Loucy (cell line): ENCODE data around the gene SULT2B1.
A peak's percentile ranks its signal among the peaks of the same experiment; 100 is the strongest.

Experiments used
- H2AFZ ChIP-seq: fragments of 200-600 bp; sonication (generic); 2 replicates; pipeline ENCODE4 v1.6.0; 2016; ENCODE audit warnings: antibody characterized with exemption, mild to moderate bottlenecking, low read length, moderate library complexity
- H3F3A ChIP-seq: fragments of 200-600 bp; 2 replicates; pipeline ENCODE4 v1.6.0; 2016; ENCODE audit warnings: antibody characterized with exemption, low read depth, mild to moderate bottlenecking
- H3K27me3 ChIP-seq: fragments of 200-600 bp; sonication (generic); 2 replicates; pipeline ENCODE4 v1.6.1; 2014; ENCODE audit warnings: low read length, mild to moderate bottlenecking; ENCODE audit not compliant: insufficient read depth, poor library complexity, severe bottlenecking
- H3K36me3 ChIP-seq: fragments of 200-600 bp; sonication (generic); 2 replicates; pipeline ENCODE4 v1.6.1; 2016; ENCODE audit warnings: low read length; ENCODE audit not compliant: insufficient read depth
- H3K4me1 ChIP-seq: fragments of 200-600 bp; sonication (generic); 2 replicates; pipeline ENCODE4 v1.5.1; 2014; ENCODE audit warnings: low read length, mild to moderate bottlenecking; ENCODE audit not compliant: insufficient read depth, poor library complexity, severe bottlenecking
- H3K4me2 ChIP-seq: fragments of 200-600 bp; sonication (generic); 2 replicates; pipeline ENCODE4 v1.6.0; 2014; ENCODE audit warnings: antibody characterized with exemption, low read length, low read depth, mild to moderate bottlenecking; ENCODE audit not compliant: poor library complexity, severe bottlenecking
- H3K4me3 ChIP-seq: fragments of 200-600 bp; sonication (generic); 2 replicates; pipeline ENCODE4 v1.5.1; 2014; ENCODE audit warnings: low read length, mild to moderate bottlenecking, mixed read lengths; ENCODE audit not compliant: poor library complexity, severe bottlenecking
- H3K79me2 ChIP-seq: fragments of 200-600 bp; sonication (generic); 2 replicates; pipeline ENCODE4 v1.6.1; 2014; ENCODE audit warnings: low read length; ENCODE audit not compliant: insufficient read depth
- H3K9ac ChIP-seq: fragments of 200-600 bp; sonication (generic); 2 replicates; pipeline ENCODE4 v1.6.0; 2014; ENCODE audit warnings: mild to moderate bottlenecking, low read depth, low read length, moderate library complexity; ENCODE audit not compliant: poor library complexity, severe bottlenecking
- H3K9me2 ChIP-seq: fragments of 200-600 bp; sonication (generic); replicated peaks from 2 replicates; pipeline ENCODE4 v1.6.1; 2016; ENCODE audit warnings: low read depth, low read length, mixed read lengths
- H3K9me3 ChIP-seq: fragments of 200-600 bp; sonication (generic); 2 replicates; pipeline ENCODE4 v1.6.1; 2014; ENCODE audit warnings: mild to moderate bottlenecking, antibody characterized with exemption, low read length, low read depth; ENCODE audit not compliant: insufficient read depth
- H4K20me1 ChIP-seq: fragments of 200-600 bp; sonication (generic); 2 replicates; pipeline ENCODE4 v1.6.0; 2014; ENCODE audit warnings: antibody characterized with exemption, low read length, mild to moderate bottlenecking; ENCODE audit not compliant: insufficient read depth, poor library complexity, severe bottlenecking
- CTCF ChIP-seq: fragments of 200-600 bp; sonication (generic); conservative IDR thresholded peaks from 2 replicates; pipeline ENCODE4 v1.5.1; 2014; ENCODE audit warnings: mild to moderate bottlenecking, antibody characterized with exemption, low read length
- EZH2phosphoT487 ChIP-seq: fragments of 200-600 bp; IDR thresholded peaks from 2 replicates; pipeline ENCODE4 v1.6.1; 2018; ENCODE audit warnings: antibody characterized with exemption, mild to moderate bottlenecking, moderate library complexity, borderline replicate concordance

Gene SULT2B1

DNA sequence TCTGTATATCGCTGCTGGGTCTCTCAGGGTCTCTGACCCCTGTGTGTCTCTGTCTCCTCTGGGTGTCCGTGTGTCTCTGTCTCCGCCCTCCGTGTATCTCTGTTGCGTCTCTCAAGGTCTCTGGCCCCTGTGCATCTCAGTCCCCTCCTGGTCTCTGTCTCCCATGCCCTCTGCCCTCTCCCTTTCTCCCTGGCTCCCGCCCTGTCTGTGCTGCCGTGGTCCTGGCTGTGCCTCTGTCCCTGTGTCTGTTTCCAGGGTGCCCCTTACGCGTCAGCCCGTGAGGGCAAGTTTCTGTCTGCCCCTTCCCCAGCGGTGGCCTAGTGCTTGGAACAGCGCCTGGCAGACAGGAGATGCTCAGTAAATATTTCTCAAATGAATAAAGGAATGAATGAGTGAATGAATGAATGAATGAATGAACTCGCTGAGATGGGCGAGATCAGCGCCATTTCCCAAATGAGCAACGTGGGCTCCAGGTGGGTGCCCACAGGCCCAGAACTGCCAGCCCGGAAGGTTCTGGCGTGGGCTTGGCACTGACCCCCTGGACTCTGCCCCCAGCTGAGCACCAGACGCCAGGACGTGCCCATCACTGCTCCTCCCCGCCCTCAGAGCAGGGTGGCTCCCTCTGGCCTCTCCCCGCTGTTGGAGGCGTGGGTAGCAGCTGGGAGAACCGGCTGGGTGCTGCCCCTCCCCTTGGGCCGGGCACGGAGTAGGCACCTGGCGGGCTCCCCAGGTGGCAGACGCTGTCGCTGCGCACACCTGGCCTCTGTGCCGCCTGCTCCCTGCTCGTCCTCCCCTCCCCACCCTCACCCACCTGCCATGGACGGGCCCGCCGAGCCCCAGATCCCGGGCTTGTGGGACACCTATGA, at the start of gene SULT2B1:
TSS of gene SULT2B1 (plus strand) at position 736 of the 866 bp plus-strand sequence. CDS start at position 817, 81 bp downstream.
- Histone ChIP-seq H3K9me2 (no peaks in the 10 kb centered on the region), H2AFZ (no peak within 1 kb of the TSS), H3K79me2 (no peaks in the 10 kb centered on the region), H4K20me1 (no peaks in the 10 kb centered on the region), H3F3A (no peaks in the 10 kb centered on the region), H3K4me3 (no peak within 1 kb of the TSS), H3K36me3 (no peaks in the 10 kb centered on the region), H3K9me3 (no peaks in the 10 kb centered on the region), H3K27me3 (no peaks in the 10 kb centered on the region), H3K9ac (no peak within 1 kb of the TSS), H3K4me1 (no peaks in the 10 kb centered on the region), H3K4me2 (no peak within 1 kb of the TSS)
- no peak for TF ChIP-seq CTCF
- TF ChIP-seq EZH2phosphoT487 = no peak

DNA sequence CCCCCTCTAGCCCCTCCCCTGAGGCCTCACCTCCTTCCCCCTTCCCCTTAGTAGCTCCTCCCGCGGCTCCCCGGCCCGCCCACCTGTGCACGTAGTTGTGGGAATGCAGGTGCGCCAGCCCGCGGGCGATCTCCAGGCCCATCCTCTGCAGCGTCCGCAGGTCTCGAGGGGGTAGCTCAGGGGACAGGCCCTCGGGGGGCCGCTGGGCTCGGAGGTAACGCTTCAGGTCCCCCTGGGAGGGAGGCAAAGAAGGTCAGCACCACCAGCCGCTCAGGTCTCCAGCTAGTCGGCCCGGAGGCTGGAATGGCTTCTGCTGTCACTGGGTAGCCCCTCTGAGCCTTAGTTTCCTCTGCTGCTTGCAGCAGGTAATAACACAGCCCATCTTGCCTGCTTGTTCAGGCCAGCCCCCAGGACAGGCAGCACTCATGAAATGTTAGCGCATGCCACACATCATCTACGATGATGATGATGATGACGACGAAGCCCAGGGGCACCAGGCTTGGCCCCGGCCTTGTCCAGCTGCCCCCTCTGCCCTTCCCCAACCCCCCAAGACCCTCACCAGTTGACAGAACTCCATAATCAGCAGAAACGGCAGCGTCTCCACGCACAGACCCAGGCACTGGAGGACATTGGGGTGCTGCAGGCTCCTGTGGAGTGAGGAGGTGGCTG, 49.5 kb upstream of the SULT2B1 start:
- no peaks in the 10 kb centered on the region for H3K79me2 ChIP-seq
- H3K4me2 ChIP-seq = peak overlapping the region; percentile 64

More for the DNA sequence above, 49.5 kb upstream of the SULT2B1 start:
- Histone ChIP-seq H4K20me1 (no peaks in the 10 kb centered on the region), H3K36me3 (no peaks in the 10 kb centered on the region), H3K4me1 (peaks cover 11% of the 10 kb centered on the region), H3K9ac (peak overlapping the region; percentile 26), H3K9me3 (no peaks in the 10 kb centered on the region), H3F3A (peaks cover 4% of the 10 kb centered on the region; the same call in 1 of the 2 replicates), H3K27me3 (no peaks in the 10 kb centered on the region), H3K9me2 (no peaks in the 10 kb centered on the region), H2AFZ (peak overlapping the region; percentile 84), H3K4me3 (peak overlapping the region; percentile 34)
- TF ChIP-seq CTCF = no peak
- no peak for TF ChIP-seq EZH2phosphoT487
